Stimulated activated CD4-positive, alpha-beta T cell treated with anti-CD3 and anti-CD28 coated beads, TNF-alpha, amount 100 ng/mL, for 1 hour (primary cell): ENCODE measurements around the gene SLC1A4.

Experiments
- DNase-seq, 3 donors: peaks; one replicate each; pipeline ENCODE4 v3.0.0-alpha.2; 2020; ENCODE audit warnings: low read depth in 3 of 3, low spot score in 1 of 3

SLC1A4 gene

DNA sequence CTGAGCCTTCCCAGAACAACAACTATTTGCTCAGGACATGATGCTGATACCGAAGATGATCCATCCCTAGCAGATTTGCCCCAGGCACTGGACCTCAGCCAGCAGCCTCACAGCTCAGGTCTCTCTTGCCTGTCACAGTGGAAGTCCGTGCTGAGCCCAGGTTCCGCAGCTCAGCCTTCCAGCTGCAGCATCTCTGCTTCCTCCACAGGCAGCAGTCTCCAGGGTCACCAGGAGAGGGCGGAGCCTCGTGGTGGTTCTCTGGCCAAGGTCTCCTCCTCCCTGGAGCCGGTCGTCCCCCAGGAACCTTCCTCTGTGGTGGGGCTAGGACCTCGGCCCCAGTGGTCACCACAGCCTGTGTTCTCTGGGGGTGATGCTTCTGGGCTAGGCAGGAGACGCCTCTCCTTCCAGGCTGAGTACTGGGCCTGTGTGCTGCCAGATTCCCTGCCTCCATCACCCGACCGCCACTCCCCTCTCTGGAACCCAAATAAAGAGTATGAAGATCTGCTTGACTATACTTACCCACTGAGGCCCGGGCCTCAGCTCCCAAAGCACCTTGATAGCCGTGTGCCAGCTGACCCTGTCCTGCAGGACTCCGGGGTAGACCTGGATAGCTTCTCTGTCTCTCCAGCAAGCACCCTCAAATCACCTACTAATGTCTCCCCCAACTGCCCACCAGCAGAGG lies 82.4 kb downstream of the SLC1A4 start:
- no peak for DNase-seq

DNA sequence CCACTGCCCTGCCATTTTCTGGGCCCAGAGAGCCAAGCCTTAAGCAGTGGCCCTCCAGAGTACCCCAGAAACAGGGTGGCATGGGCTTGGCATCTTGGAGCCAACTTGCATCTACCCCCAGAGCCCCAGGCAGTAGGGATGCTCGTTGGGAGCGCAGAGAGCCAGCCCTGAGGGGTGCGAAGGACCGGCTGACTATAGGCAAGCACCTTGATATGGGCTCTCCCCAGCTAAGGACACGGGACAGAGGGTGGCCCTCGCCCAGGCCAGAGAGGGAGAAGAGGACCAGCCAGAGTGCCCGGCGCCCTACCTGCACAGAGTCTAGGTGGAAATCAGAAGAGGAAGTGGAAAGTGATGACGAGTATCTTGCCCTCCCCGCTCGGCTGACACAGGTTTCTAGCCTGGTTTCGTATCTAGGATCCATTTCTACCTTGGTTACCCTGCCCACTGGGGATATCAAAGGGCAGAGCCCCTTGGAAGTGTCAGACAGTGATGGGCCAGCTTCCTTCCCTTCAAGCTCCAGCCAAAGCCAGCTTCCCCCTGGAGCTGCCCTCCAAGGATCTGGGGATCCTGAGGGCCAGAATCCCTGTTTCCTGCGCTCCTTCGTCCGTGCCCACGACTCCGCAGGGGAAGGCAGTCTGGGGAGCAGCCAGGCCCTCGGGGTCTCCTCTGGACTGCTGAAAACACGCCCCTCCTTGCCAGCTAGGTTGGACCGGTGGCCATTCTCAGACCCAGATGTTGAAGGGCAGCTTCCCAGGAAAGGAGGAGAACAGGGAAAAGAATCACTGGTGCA lies 83.2 kb downstream of the SLC1A4 start:
- DNase-seq = no peak
